Calu3 (cell line): ENCODE results near the gene ERG28. TPM values are rescaled to one million over a fixed set of nuclear protein-coding genes. Genes with fewer than 3 reads are reported as not detected.

Experiments used
- BruUV-seq: library from RNA; stranded (reverse); fragments of 400-500 nt; replicated peaks from 2 replicates; lab custom pipeline; 2021; lab: Mats Ljungman, UMichigan
- CTCF ChIA-PET: fragments of 300-600 bp; sonication (Branson Sonifier 250); formaldehyde crosslinking; loops from one replicate; lab custom pipeline; 2022; ENCODE audit warnings: antibody characterized with exemption; lab: Charles Lee
- DNase-seq: peaks from one replicate; pipeline ENCODE4 v3.0.0; 2022
- H3K27ac Mint-ChIP-seq: one replicate; pipeline ENCODE4 v1.8.0; 2022; ENCODE audit warnings: mixed read lengths; ENCODE audit not compliant: unreplicated experiment
- H3K27me3 Mint-ChIP-seq: one replicate; pipeline ENCODE4 v1.8.0; 2022; ENCODE audit warnings: mixed read lengths; ENCODE audit not compliant: unreplicated experiment
- H3K36me3 Mint-ChIP-seq: one replicate; pipeline ENCODE4 v1.8.0; 2022; ENCODE audit warnings: mild to moderate bottlenecking, moderate library complexity, mixed read lengths; ENCODE audit not compliant: insufficient read depth, unreplicated experiment
- H3K4me1 Mint-ChIP-seq: one replicate; pipeline ENCODE4 v1.8.0; 2022; ENCODE audit warnings: mild to moderate bottlenecking, low read depth, mixed read lengths; ENCODE audit not compliant: unreplicated experiment
- H3K4me3 Mint-ChIP-seq: one replicate; pipeline ENCODE4 v1.8.0; 2022; ENCODE audit warnings: mild to moderate bottlenecking, low read depth, moderate library complexity, mixed read lengths; ENCODE audit not compliant: unreplicated experiment
- H3K9me3 Mint-ChIP-seq: one replicate; pipeline ENCODE4 v1.8.0; 2022; ENCODE audit warnings: low read depth, mixed read lengths; ENCODE audit not compliant: unreplicated experiment
- intact Hi-C: fragments of 100-400 bp; cut with micrococcal nuclease; formaldehyde crosslinking; loops from one replicate; pipeline ENCODE4 v1.10.0; 2022; ENCODE audit not compliant: unreplicated experiment
- total RNA-seq: library from RNA; stranded (reverse); gene quantifications from 2 replicates; pipeline ENCODE4 v1.2.3, GENCODE V29; 2022
- TF ChIP-seq, protein P1 (sequence below): fragments of 200-600 bp; IDR thresholded peaks from one replicate; pipeline ENCODE4 v1.8.0; 2022; ENCODE audit warnings: antibody characterized with exemption; ENCODE audit not compliant: unreplicated experiment

Gene ERG28
- total RNA-seq, 1 experiment from 2014 or later, result 30.5 TPM

DNA sequence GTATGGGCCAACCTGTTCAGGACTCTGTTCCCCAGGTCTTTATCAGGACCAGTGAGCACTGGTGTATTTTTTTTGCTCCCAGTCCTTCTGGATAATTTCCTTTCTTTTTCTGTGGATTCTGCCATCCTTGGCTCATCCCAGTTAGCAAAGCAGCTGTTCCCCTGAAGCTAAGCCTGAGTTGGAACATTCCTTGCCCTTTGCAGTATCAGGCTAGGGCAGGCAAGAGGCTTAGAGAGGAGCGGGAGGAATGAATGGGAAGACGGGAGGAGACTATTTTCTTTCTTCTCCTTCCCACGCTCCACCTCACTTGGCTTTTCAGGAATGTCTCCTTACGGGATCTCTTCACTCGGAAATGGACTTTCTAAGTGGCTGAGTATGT lies 29.2 kb downstream of the ERG28 start:
- CTCF ChIA-PET, result interaction anchor here (0.6 kb wide), 1 partner anchor 102 kb away, joined by 5 read pairs; no protein-coding TSS in a partner anchor
- BruUV-seq, result no TSS peak
- H3K27me3 Mint-ChIP-seq, result no peaks in the 10 kb centered on the region
- H3K27ac Mint-ChIP-seq, result no peak overlapping the region
- no peaks in the 10 kb centered on the region for H3K36me3 Mint-ChIP-seq
- H3K9me3 Mint-ChIP-seq, result no peaks in the 10 kb centered on the region
- DNase-seq, result no peak
- no peak overlapping the region for H3K4me3 Mint-ChIP-seq
- intact Hi-C loops, result no loop called here
- H3K4me1 Mint-ChIP-seq, result peaks cover 9% of the 10 kb centered on the region
- TF ChIP-seq, protein P1, sequence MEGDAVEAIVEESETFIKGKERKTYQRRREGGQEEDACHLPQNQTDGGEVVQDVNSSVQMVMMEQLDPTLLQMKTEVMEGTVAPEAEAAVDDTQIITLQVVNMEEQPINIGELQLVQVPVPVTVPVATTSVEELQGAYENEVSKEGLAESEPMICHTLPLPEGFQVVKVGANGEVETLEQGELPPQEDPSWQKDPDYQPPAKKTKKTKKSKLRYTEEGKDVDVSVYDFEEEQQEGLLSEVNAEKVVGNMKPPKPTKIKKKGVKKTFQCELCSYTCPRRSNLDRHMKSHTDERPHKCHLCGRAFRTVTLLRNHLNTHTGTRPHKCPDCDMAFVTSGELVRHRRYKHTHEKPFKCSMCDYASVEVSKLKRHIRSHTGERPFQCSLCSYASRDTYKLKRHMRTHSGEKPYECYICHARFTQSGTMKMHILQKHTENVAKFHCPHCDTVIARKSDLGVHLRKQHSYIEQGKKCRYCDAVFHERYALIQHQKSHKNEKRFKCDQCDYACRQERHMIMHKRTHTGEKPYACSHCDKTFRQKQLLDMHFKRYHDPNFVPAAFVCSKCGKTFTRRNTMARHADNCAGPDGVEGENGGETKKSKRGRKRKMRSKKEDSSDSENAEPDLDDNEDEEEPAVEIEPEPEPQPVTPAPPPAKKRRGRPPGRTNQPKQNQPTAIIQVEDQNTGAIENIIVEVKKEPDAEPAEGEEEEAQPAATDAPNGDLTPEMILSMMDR, result no peak

DNA sequence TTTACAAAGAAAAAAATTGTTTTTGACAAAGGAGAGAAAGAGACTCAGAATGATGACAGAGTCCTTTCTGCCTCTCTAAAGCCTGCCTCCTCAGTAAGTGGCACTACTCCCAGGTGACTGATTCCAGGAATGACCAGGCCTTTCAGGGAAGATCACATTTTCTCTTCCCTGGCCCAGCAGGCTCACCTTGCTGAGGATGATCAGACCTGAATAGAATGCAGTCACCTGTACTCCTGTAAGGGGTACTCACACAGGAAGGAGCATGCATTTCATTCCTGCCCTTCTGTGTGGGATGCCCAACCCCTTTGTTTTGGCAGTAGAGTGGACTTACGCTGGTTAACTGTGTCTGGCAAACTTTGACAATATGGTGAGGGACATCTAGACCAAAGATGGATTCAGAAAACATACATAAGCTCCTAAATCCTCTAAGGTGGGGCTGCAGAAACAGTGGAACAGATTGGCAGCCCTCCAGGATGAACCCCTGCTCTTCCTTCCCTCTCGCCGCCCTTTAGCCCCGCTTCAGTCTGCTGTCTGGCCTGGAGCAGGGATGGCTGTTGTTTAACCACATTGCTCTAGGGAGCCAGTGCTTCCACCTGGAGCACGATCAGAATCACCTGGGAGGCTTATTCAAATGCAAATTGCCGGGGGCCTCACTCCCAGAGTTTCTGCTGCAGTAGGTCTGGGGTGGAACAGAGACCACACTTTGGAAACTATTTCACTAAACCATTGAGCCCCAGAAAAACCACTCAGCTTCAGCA lies 29.8 kb downstream of the ERG28 start:
- H3K4me1 Mint-ChIP-seq, result peaks cover 9% of the 10 kb centered on the region
- BruUV-seq, result no TSS peak
- no peak overlapping the region for H3K4me3 Mint-ChIP-seq
- TF ChIP-seq, protein P1, result no peak
- H3K9me3 Mint-ChIP-seq, result no peaks in the 10 kb centered on the region
- intact Hi-C loops, result no loop called here
- no peak overlapping the region for H3K27ac Mint-ChIP-seq
- no peaks in the 10 kb centered on the region for H3K36me3 Mint-ChIP-seq
- no peak for DNase-seq
- CTCF ChIA-PET, result interaction anchor here (0.6 kb wide), 1 partner anchor 101 kb away, joined by 5 read pairs; no protein-coding TSS in a partner anchor
- H3K27me3 Mint-ChIP-seq, result no peaks in the 10 kb centered on the region

DNA sequence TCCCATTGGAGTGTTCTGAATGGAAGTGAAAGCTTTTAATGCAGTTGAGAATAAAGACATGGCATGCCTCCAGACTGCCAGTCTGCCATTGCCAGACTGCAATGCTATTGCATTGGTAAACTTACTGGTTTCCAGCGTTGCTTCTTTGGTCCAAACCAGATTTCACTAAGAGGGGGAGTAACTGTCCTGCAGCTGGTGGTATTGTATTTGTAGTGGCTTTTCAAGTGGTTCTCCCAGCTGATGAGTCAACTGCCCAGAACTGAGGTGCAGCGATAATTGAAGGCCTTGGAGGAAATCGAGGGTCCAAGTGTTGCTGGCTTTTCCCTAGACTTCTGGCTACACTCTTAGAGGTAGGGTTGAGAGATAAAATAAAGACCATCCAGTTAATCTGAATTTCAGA lies 31.9 kb downstream of the ERG28 start:
- no peak overlapping the region for H3K27ac Mint-ChIP-seq
- no TSS peak for BruUV-seq
- TF ChIP-seq, protein P1, result no peak
- H3K36me3 Mint-ChIP-seq, result no peaks in the 10 kb centered on the region
- H3K9me3 Mint-ChIP-seq, result no peaks in the 10 kb centered on the region
- intact Hi-C loops, result no loop called here
- no peaks in the 10 kb centered on the region for H3K4me1 Mint-ChIP-seq
- H3K4me3 Mint-ChIP-seq, result no peak overlapping the region
- no peak for DNase-seq
- CTCF ChIA-PET, result no interaction called here
- no peaks in the 10 kb centered on the region for H3K27me3 Mint-ChIP-seq

DNA sequence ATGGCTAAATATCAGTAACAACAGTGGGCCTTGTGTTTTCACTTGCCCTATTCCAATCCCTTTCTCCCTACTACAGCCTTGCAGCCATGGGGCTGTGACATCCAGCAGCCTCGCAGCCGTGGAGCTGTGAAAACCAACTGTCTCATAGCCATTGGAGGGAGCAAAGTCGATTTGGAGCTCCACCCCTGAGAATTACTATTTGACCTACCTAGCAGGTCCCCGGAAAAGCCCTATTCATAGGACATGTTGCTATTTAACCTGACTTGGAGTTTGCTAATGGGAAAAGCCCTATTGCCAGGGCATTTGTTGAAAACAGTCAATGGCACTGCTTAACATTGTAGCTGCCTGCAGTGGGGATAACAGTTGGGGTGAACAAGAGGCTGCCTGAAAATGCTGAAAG lies 33.3 kb downstream of the ERG28 start:
- no peaks in the 10 kb centered on the region for H3K27me3 Mint-ChIP-seq
- H3K27ac Mint-ChIP-seq, result no peak overlapping the region
- H3K4me1 Mint-ChIP-seq, result no peaks in the 10 kb centered on the region
- no TSS peak for BruUV-seq
- no peaks in the 10 kb centered on the region for H3K36me3 Mint-ChIP-seq
- no peaks in the 10 kb centered on the region for H3K9me3 Mint-ChIP-seq
- TF ChIP-seq, protein P1, result no peak
- CTCF ChIA-PET, result no interaction called here
- no peak for DNase-seq
- no peak overlapping the region for H3K4me3 Mint-ChIP-seq
- intact Hi-C loops, result no loop called here
